Transverse colon (tissue), 4 donors: Measurements from ENCODE around the gene SNX33.

Source experiments
- POLR2AphosphoS5 ChIP-seq, 3 donors: sonication (generic); formaldehyde crosslinking; IDR thresholded peaks; one replicate each; pipeline ENCODE4 v1.6.1; 2016; ENCODE audit warnings: antibody characterized with exemption in 3 of 3
- TF ChIP-seq, protein P1 (sequence below), 5 experiments: fragments of 200-600 bp in 3 of 5; fragments of 450-650 bp in 2 of 5; sonication (generic) in 3 of 5; IDR thresholded peaks; 1 replicate in 2 of 5; 2 replicates in 3 of 5; pipeline ENCODE4 v1.5.1; 2016 to 2017; ENCODE audit warnings: antibody characterized with exemption in 5 of 5, inconsistent platforms in 3 of 5, mild to moderate bottlenecking in 2 of 5, moderate library complexity in 1 of 5

- TF ChIP-seq, protein P1, sequence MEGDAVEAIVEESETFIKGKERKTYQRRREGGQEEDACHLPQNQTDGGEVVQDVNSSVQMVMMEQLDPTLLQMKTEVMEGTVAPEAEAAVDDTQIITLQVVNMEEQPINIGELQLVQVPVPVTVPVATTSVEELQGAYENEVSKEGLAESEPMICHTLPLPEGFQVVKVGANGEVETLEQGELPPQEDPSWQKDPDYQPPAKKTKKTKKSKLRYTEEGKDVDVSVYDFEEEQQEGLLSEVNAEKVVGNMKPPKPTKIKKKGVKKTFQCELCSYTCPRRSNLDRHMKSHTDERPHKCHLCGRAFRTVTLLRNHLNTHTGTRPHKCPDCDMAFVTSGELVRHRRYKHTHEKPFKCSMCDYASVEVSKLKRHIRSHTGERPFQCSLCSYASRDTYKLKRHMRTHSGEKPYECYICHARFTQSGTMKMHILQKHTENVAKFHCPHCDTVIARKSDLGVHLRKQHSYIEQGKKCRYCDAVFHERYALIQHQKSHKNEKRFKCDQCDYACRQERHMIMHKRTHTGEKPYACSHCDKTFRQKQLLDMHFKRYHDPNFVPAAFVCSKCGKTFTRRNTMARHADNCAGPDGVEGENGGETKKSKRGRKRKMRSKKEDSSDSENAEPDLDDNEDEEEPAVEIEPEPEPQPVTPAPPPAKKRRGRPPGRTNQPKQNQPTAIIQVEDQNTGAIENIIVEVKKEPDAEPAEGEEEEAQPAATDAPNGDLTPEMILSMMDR (IDR thresholded peaks at IDR 0.05) = no peak
- no peak for TF ChIP-seq POLR2AphosphoS5 (IDR thresholded peaks at IDR 0.05)
Observed at GRCh38 chr15:75649848-75650247, 2.1 kb downstream of the SNX33 start.
